GM18520 (cell line): ENCODE measurements around the gene ZNF383.
"Not testable (repeated sequence)": the region's sequence is repeated elsewhere in the genome, so short reads cannot be mapped to it uniquely, and the experiment has no call there.

Source experiments
- ATAC-seq: cut with Tn5 transposase; IDR thresholded peaks from one replicate; pipeline ENCODE4 v1.9.1; 2021; ENCODE audit not compliant: unreplicated experiment

The ZNF383 gene

GRCh38 chr19:37217775-37218591 is at the start of gene ZNF383:
ZNF383 (plus strand) TSS chr19:37218214; CDS start chr19:37230454, 12,240 bp downstream.
- ATAC-seq = peak; percentile 76

- peak; percentile 98 for ATAC-seq
These were observed 45.3 kb upstream of the ZNF383 start, which contains the start of gene ZNF585A for GRCh38 chr19:37172368-37173366. ZNF585A (minus strand) TSS chr19:37172695; CDS start chr19:37169910, 2,785 bp downstream.

DNA sequence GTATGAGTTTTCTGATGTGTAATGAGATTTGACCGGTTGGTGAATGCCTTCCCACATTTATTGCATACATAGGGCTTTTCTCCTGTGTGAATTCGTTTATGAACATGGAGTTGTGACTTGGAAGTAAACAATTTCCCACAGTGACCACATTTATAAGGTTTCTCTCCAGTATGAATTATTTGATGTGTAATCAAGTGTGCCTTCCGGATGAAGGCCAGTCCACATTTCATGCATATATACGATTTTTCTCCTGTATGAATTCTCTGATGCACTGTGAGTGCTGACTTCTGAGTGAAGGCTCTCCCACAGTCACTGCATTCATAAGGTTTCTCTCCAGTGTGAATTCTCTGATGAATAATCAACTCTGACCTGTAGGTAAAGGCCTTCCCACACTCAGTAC is 31.9 kb upstream of the ZNF383 start:
- ATAC-seq = not testable (repeated sequence)

DNA sequence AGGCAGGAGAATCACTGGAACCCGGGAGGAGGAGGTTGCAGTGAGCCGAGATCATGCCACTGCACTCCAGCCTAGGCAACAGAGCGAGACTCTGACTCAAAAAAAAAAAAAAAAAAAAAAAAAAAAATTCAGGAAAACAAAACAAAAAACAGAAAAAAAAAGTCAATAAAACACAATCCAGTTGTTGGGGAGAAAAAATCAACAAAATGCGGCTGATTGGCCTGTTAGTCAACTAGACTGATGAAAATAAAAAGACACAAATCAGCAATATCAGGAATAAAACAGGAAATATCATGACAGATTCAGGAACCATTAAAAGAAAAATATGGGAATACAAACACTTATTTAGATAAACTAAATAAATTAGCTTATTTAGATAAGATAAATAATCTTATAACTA is 22.8 kb upstream of the ZNF383 start:
- ATAC-seq = not testable (repeated sequence)

- not testable (repeated sequence) for ATAC-seq
These were observed 20.9 kb upstream of the ZNF383 start for GRCh38 chr19:37197115-37197514.

GRCh38 chr19:37197768-37198167 is 20.2 kb upstream of the ZNF383 start:
- ATAC-seq = no peak

GRCh38 chr19:37217480-37217774 is 587 bp upstream of the ZNF383 start:
- ATAC-seq = no peak

GRCh38 chr19:37218592-37218935 is 550 bp downstream of the ZNF383 start:
- no peak for ATAC-seq

- no peak for ATAC-seq
These were observed 2.4 kb downstream of the ZNF383 start for GRCh38 chr19:37220383-37220782.

- ATAC-seq = no peak
These were observed 3.1 kb downstream of the ZNF383 start for GRCh38 chr19:37221136-37221535.

- ATAC-seq = no peak
These were observed 8.2 kb downstream of the ZNF383 start for GRCh38 chr19:37226248-37226647.

GRCh38 chr19:37227996-37228395 is 10.0 kb downstream of the ZNF383 start:
- no peak for ATAC-seq

GRCh38 chr19:37243206-37243632 is 25.2 kb downstream of the ZNF383 start:
- ATAC-seq = no peak

GRCh38 chr19:37251308-37252229 is 33.6 kb downstream of the ZNF383 start:
- no peak for ATAC-seq

- ATAC-seq = not testable (repeated sequence)
These were observed 45.0 kb downstream of the ZNF383 start for GRCh38 chr19:37263028-37263427.

DNA sequence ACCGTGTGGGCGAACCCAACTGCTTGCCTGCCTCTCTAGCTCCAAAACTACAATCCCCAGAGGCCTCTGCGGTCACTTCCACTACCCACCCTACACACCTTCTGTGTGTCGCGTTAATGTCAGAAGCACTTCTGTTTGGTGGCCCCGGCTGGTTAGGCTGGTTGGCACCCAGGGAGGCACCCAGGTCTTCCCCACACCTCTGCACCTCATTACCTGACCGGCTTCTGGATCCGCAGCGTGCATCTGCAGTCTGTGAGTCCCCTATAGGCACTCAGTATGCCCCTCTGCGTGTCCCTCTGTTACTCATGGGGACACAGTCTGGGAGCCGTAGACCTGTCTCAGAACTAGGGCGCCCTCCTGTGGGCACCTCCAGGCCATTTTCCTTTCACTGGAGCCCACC is 49.0 kb downstream of the ZNF383 start:
- not testable (repeated sequence) for ATAC-seq

GRCh38 chr19:37267755-37268154 is 49.7 kb downstream of the ZNF383 start:
- ATAC-seq = not testable (repeated sequence)

- not testable (repeated sequence) for ATAC-seq
These were observed 62.6 kb downstream of the ZNF383 start for GRCh38 chr19:37280656-37281055.

GRCh38 chr19:37284020-37284419 is 66.0 kb downstream of the ZNF383 start:
- ATAC-seq = not testable (repeated sequence)

GRCh38 chr19:37289229-37289628 is 71.2 kb downstream of the ZNF383 start:
- not testable (repeated sequence) for ATAC-seq
